GM19240 (cell line): ENCODE data around the gene CFAP107.

Source experiments
- DNase-seq: peaks from one replicate; pipeline ENCODE4 v3.0.0; 2011; ENCODE audit warnings: low spot score; ENCODE audit not compliant: insufficient read length

The CFAP107 gene

GRCh38 chr1:12741946-12742345 is 4.1 kb upstream of the CFAP107 start:
- DNase-seq: no peak

- DNase-seq: no peak
These were observed 641 bp upstream of the CFAP107 start for GRCh38 chr1:12745126-12745991.

GRCh38 chr1:12748778-12749355 is 2.9 kb downstream of the CFAP107 start:
- DNase-seq: no peak

GRCh38 chr1:12754738-12755137 is 8.7 kb downstream of the CFAP107 start:
- DNase-seq: no peak

GRCh38 chr1:12756273-12756672 is 10.3 kb downstream of the CFAP107 start:
- no peak for DNase-seq

- no peak for DNase-seq
These were observed 10.9 kb downstream of the CFAP107 start for GRCh38 chr1:12756768-12757413.

GRCh38 chr1:12757836-12758235 is 11.8 kb downstream of the CFAP107 start:
- DNase-seq: no peak

GRCh38 chr1:12760256-12760795 is 14.3 kb downstream of the CFAP107 start:
- no peak for DNase-seq

GRCh38 chr1:12761781-12762180 is 15.8 kb downstream of the CFAP107 start:
- no peak for DNase-seq

- DNase-seq: no peak
These were observed 16.8 kb downstream of the CFAP107 start for GRCh38 chr1:12762766-12763165.

GRCh38 chr1:12763479-12763878 is 17.5 kb downstream of the CFAP107 start:
- no peak for DNase-seq

GRCh38 chr1:12764016-12764415 is 18.0 kb downstream of the CFAP107 start:
- DNase-seq: no peak

GRCh38 chr1:12769031-12769430 is 23.0 kb downstream of the CFAP107 start:
- DNase-seq: no peak

- no peak for DNase-seq
These were observed 24.0 kb downstream of the CFAP107 start for GRCh38 chr1:12769976-12770505.

- DNase-seq: no peak
These were observed 24.6 kb downstream of the CFAP107 start for GRCh38 chr1:12770620-12771019.

- no peak for DNase-seq
These were observed 25.2 kb downstream of the CFAP107 start for GRCh38 chr1:12771186-12771585.

GRCh38 chr1:12772520-12772919 is 26.5 kb downstream of the CFAP107 start:
- DNase-seq: no peak

- DNase-seq: no peak
These were observed 27.4 kb downstream of the CFAP107 start, which contains the start of gene PRAMEF12 for GRCh38 chr1:12773438-12773837. Gene PRAMEF12 (plus strand): TSS chr1:12773738. CDS start chr1:12774868, 1,130 bp downstream.

GRCh38 chr1:12774801-12775345 is 28.9 kb downstream of the CFAP107 start:
- no peak for DNase-seq

GRCh38 chr1:12775443-12775842 is 29.4 kb downstream of the CFAP107 start:
- DNase-seq: no peak

- DNase-seq: no peak
These were observed 31.0 kb downstream of the CFAP107 start for GRCh38 chr1:12776801-12777557.
